ENCODE measurements around the gene SPATA16.

GRCh38 chr3:172951511-172951910 is 189.5 kb downstream of the SPATA16 start:
- TF ChIP-seq ZNF384 (IDR thresholded peaks at IDR 0.05): no peak
- TF ChIP-seq SP1 (IDR thresholded peaks at IDR 0.05): no peak
- no peak for TF ChIP-seq TARDBP (IDR thresholded peaks at IDR 0.05)
- no peak for TF ChIP-seq FOXM1 (IDR thresholded peaks at IDR 0.05; ENCODE audit: borderline replicate concordance)
- TF ChIP-seq NFRKB (IDR thresholded peaks at IDR 0.05): no peak
- no peak for TF ChIP-seq ELF4 (IDR thresholded peaks at IDR 0.05)
- no peak for TF ChIP-seq FOXA1 (IDR thresholded peaks at IDR 0.05)
- TF ChIP-seq, protein P1, sequence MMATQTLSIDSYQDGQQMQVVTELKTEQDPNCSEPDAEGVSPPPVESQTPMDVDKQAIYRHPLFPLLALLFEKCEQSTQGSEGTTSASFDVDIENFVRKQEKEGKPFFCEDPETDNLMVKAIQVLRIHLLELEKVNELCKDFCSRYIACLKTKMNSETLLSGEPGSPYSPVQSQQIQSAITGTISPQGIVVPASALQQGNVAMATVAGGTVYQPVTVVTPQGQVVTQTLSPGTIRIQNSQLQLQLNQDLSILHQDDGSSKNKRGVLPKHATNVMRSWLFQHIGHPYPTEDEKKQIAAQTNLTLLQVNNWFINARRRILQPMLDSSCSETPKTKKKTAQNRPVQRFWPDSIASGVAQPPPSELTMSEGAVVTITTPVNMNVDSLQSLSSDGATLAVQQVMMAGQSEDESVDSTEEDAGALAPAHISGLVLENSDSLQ (IDR thresholded peaks at IDR 0.05): no peak
- TF ChIP-seq ARNT (IDR thresholded peaks at IDR 0.05): no peak
- TF ChIP-seq BHLHE40 (IDR thresholded peaks at IDR 0.05; ENCODE audit: borderline replicate concordance): no peak
- TF ChIP-seq FOXK2 (IDR thresholded peaks at IDR 0.05): no peak
- TF ChIP-seq SUZ12 (IDR thresholded peaks at IDR 0.05): no peak
- TF ChIP-seq HDGF (IDR thresholded peaks at IDR 0.05; ENCODE audit: borderline replicate concordance): no peak
